Left ventricle myocardium inferior (tissue), 1 donor: ENCODE measurements around the gene PRMT3. TPM values are rescaled to one million over a fixed set of nuclear protein-coding genes. Genes with fewer than 3 reads are reported as not detected.

Experiments
- DNase-seq: peaks from one replicate; pipeline ENCODE4 v3.0.0-alpha.2; 2020
- H3K27ac ChIP-seq: fragments of 200-600 bp; replicated peaks from 2 replicates; pipeline ENCODE4 v1.8.0; 2021
- H3K27me3 ChIP-seq: fragments of 200-600 bp; 2 replicates; pipeline ENCODE4 v1.8.0; 2021; ENCODE audit warnings: low read depth
- H3K36me3 ChIP-seq: fragments of 200-600 bp; 2 replicates; pipeline ENCODE4 v1.8.0; 2021
- H3K4me1 ChIP-seq: fragments of 200-600 bp; 2 replicates; pipeline ENCODE4 v1.8.0; 2021
- H3K4me3 ChIP-seq: fragments of 200-600 bp; 2 replicates; pipeline ENCODE4 v1.8.0; 2021; ENCODE audit warnings: mild to moderate bottlenecking, moderate library complexity
- H3K9me3 ChIP-seq: fragments of 200-600 bp; replicated peaks from 2 replicates; pipeline ENCODE4 v1.8.0; 2021
- intact Hi-C: fragments of 100-400 bp; cut with micrococcal nuclease; formaldehyde crosslinking; loops from one replicate; pipeline ENCODE4 v1.11.0; 2022
- total RNA-seq: library from RNA; stranded (reverse); fragmentation: NEBNext Ultra II Directional; extraction: Animal tissue kit (Norgen Biotek cat#: 25700); gene quantifications from one replicate; pipeline ENCODE4 v1.2.1, GENCODE V29; 2021
- TF ChIP-seq, protein P1 (sequence below): fragments of 200-600 bp; IDR thresholded peaks from 2 replicates; pipeline ENCODE4 v1.8.0; 2021; ENCODE audit warnings: antibody characterized with exemption, mild to moderate bottlenecking, borderline replicate concordance
- donor health status: DM: no; HTN: yes; CAD: no; lungs with severe emphysema.

PRMT3 gene
- total RNA-seq, 1 donor from 2014 or later: 11.4 TPM

DNA sequence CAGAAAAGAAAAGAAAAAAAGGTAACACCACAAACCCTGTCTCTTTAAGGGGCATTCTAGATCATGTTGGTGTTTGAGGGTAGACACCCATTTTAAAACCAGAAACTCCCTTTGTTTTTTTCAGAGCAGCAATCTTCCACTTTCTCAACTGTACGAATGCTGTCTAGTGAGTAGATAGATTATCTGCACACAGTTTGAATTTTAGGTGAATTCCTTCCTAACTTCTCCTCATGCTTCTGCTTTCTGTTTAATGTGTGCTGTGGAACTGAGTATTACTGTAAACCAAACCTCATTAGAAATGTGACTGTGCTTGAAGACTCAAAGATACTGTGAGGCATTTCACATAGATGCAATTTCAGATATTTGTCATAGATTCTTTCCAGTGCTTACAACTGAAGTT lies 102.4 kb downstream of the PRMT3 start:
- Histone ChIP-seq H3K27ac (no peak overlapping the region), H3K4me3 (no peak overlapping the region), H3K27me3 (no peaks in the 10 kb centered on the region), H3K36me3 (peaks cover 12% of the 10 kb centered on the region), H3K9me3 (no peaks in the 10 kb centered on the region), H3K4me1 (no peaks in the 10 kb centered on the region)
- no peak for DNase-seq
- intact Hi-C loops: no loop called here
- TF ChIP-seq, protein P1, sequence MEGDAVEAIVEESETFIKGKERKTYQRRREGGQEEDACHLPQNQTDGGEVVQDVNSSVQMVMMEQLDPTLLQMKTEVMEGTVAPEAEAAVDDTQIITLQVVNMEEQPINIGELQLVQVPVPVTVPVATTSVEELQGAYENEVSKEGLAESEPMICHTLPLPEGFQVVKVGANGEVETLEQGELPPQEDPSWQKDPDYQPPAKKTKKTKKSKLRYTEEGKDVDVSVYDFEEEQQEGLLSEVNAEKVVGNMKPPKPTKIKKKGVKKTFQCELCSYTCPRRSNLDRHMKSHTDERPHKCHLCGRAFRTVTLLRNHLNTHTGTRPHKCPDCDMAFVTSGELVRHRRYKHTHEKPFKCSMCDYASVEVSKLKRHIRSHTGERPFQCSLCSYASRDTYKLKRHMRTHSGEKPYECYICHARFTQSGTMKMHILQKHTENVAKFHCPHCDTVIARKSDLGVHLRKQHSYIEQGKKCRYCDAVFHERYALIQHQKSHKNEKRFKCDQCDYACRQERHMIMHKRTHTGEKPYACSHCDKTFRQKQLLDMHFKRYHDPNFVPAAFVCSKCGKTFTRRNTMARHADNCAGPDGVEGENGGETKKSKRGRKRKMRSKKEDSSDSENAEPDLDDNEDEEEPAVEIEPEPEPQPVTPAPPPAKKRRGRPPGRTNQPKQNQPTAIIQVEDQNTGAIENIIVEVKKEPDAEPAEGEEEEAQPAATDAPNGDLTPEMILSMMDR: no peak

DNA sequence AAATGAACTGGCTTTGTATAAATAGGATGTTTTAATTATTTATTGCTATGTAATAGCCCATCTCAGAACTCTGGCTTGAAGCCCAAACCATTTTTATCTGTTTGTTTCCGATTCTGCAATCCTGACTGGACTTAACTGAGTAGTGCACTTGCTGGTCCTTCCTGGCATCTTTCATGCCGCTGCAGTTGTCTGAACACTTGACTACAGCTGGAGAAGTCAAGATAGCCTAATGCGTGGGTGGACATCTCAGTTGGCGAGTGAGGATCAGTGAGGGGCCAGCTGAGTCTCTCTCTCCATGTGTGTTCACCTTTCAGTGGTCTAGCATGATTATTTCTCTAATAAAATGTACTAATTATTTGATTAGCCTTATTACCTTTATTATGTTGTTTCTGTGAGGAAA lies 105.8 kb downstream of the PRMT3 start:
- TF ChIP-seq, protein P1: no peak
- no peak for DNase-seq
- Histone ChIP-seq H3K36me3 (peaks cover 30% of the 10 kb centered on the region), H3K4me3 (no peak overlapping the region), H3K9me3 (no peaks in the 10 kb centered on the region), H3K27me3 (no peaks in the 10 kb centered on the region), H3K27ac (no peak overlapping the region), H3K4me1 (no peaks in the 10 kb centered on the region)
- intact Hi-C loops: no loop called here

DNA sequence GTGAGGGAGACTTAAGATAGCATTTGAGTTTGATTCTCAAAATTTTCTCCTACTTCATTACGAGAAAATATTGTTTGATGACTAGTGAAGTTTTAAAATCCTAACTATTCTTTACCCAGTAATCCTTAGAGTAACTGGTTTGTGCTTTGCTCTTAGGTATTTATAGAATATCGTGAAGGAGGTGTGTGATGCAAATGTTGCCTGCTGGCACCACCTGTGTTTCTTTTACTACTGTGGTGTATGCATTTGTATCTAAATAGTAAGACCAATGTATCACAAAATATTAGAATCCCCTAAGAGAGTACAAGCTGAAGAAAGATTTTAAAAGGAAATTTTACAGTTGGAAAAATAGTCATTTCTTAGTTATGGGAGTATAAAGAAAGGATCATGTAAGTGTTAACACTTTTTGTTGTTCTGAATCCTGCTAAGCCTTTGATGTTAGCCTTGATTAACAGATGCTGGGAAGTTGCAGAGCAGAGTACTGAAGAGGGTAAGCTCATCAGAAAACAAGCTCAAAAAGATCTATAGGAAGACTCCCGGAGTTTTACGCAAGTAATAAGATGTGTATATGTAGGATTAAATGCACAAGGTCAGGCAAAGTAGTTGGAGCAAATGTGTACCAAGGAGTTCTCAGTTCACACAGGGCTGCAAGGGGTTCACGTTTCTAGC lies 109.7 kb downstream of the PRMT3 start:
- intact Hi-C loops: no loop called here
- Histone ChIP-seq H3K4me1 (no peaks in the 10 kb centered on the region), H3K36me3 (peaks cover 30% of the 10 kb centered on the region), H3K27ac (no peak overlapping the region), H3K27me3 (no peaks in the 10 kb centered on the region), H3K9me3 (no peaks in the 10 kb centered on the region), H3K4me3 (no peak overlapping the region)
- no peak for DNase-seq
- TF ChIP-seq, protein P1: no peak

DNA sequence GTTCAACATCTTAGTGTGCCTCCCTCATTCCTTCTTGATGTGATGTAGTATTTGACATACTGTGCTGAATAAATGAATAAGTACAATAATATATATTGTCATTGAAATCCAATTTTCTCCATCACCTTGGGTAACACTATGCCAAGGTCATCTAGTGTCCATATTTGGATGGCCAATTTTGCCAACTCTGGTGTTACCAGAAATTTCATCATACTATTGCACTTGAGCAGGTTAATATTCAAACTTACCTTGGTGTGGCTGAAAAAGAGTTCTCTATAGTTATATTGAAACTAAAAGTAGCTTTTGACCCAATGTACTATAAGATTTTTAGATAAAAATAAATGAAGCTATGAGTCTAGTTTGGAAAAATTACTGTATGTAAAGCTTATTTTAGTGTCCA lies 113.7 kb downstream of the PRMT3 start:
- no peak overlapping the region for H3K4me3 ChIP-seq
- no peaks in the 10 kb centered on the region for H3K27me3 ChIP-seq
- intact Hi-C loops: no loop called here
- no peak for DNase-seq
- no peak overlapping the region for H3K27ac ChIP-seq
- H3K4me1 ChIP-seq: no peaks in the 10 kb centered on the region
- H3K36me3 ChIP-seq: peaks cover 11% of the 10 kb centered on the region
- TF ChIP-seq, protein P1: no peak
- H3K9me3 ChIP-seq: no peaks in the 10 kb centered on the region

DNA sequence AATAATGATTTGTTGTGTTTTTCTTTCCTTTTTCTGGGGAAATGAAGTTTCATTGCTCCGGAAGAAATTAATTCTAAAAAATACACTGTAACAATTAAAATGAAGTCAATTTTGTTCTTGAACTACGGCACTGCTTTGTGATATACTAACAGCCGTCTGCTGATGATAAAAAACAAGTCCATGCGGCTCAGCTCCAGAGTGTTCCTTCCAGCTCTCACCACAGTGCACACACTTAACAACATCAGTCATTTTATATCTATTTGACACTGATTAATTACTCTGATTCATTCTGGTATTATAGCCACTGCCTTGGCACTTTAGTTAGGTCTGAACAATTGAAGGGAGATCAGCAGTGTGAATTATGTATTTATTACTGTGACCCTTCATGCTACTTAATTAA lies 114.5 kb downstream of the PRMT3 start:
- intact Hi-C loops: no loop called here
- H3K4me3 ChIP-seq: no peak overlapping the region
- H3K27me3 ChIP-seq: no peaks in the 10 kb centered on the region
- DNase-seq: no peak
- H3K9me3 ChIP-seq: no peaks in the 10 kb centered on the region
- H3K36me3 ChIP-seq: peaks cover 8% of the 10 kb centered on the region
- TF ChIP-seq, protein P1: no peak
- H3K27ac ChIP-seq: no peak overlapping the region
- H3K4me1 ChIP-seq: no peaks in the 10 kb centered on the region
